ENCODE measurements around the gene PFKFB1.

Gene PFKFB1

DNA sequence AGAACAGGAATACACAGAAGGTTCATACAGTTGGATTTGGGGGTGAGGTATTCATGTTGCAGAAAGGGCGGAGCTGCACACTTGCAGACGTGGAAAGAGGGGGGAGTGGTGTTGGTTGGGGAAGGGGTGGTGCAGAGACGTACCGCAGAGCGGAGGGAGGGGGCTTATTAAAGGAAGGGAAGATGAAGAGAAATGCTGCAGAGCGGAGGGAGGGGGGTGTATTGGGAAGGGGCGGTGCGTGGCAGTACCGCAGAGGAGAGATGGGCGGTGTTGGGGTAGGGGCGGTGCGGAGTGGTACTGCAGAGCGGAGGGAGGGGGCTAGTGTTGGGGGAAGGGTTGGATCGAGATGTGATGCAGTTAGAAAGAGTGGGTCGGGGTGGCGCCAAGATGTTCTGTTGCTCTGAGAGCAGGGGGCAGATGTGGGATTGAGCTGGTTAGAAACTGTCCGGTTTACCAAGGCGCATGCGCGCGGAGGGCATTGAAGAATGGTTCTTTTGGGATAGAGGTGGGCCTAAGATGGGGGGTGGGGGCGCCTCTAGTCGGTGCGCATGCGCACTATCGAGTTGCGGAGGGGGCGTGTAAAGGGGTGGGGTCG lies 72.5 kb downstream of the PFKFB1 start:
- no peak for DNase-seq

DNA sequence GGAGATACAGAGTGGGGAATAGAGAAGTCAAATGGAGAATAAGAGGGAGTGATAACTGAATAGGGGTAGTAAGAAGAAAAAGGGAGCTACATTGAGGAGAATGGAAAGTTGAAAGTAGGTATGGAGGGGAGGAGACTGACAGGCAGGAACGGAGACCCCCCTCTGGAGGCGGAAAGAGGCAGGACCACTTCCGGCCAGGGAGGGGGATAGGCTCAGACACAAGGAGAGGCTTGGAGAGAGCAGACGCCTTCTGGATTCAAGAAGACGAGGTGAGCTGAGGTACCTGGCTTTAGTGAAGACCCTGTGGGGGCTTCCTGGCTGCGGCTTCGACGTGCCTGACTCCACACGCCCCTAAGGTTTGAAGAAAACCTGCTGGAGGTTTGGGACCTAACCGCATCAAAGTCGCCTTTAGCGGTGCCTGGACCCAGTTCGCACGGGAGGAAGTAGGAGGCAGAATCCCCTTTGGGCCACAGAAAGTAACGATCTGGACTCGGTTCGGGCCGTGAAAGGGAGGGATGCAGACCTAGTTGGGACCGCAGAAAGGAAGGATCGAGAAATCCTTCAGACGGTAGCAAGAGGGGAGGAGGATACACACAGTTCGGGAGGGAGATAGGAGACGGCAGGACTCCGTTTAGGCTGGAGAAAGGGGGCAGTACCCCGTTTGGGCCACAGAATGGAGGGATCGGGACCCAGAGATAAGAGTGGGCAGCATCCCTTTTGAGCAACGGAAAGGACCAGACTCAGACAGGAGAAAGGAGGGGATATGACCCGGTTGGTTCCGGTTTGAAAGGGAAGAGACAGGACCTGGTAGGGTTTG lies 73.2 kb downstream of the PFKFB1 start, which contains the start of gene TRO:
TRO (plus strand) TSS at position 215 of the 817 bp plus-strand sequence. CDS start 1,423 bp downstream, outside the sequence.
- DNase-seq = no peak

DNA sequence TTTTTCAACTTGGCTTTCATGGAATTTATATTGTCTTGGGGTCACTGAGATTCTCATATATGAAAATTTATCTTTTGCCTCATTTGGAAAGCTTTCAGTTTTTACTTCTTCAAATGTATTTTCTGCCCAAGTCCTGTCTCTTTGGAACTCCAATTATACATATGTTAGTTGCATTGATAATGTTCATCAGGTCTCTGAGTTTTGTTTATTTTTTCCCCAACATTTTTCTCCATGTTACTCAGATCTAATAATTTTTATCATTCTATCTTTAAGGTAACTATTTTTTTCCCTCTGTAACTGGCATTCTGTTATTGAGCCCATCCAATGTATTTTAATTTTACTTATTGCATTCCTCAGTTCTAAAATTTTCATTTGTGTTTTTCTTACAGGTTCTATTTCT lies 84.0 kb downstream of the PFKFB1 start:
- DNase-seq = no peak

DNA sequence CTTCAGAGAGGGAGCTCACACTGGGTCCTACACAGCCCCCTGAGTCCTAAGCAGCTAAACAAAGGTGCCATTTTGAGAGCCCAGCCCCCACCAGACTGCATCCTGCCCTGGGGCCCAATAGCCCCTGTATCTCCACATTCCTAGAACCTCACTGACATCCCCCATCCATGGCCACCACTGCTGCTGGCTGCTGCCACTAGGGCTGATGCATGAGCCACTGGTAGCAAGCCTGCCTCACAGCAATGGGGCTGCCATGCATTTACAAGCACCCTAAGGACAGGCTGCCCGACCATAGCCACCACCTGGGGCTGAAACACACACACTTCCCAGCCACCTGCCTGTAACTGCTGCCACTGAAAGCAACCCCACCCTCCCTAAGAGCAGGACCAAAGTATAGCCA lies 99.8 kb downstream of the PFKFB1 start:
- DNase-seq = no peak

DNA sequence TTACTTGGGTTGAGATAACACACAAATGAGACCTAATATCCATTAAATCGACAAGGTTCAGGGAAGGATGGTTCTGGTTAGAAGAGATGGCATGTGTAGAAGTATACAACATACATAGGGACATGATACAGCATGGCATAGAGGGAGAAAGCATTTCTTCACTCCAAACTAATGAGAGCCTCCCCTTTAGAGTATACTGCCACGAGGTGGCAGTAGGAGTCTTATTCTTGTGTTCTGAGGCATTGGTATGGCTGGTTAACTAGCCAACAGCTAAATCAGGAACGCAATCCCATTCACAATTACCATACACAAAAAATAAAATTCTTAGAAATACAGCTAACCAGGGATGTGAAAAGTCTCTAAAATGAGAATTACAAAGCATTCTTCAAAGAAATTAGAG lies 102.4 kb downstream of the PFKFB1 start:
- DNase-seq = no peak

DNA sequence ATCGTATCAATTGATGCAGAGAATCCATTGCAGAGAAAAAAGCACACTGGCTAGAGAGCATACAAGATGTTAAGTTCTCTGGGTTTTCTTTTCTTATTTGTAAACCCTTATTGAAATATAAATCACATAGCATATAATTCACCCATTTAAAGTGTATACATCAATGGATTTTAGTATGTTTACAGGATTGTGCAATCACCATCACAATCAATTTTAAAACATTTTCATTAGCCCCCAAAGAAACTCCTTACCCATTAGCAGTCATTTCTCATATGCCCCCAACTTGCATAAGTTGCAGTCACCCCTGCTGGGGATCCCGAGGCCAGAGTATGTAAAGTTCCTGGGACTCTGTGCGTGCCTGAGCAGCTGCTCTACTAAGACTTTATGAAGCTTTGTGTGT lies 108.2 kb downstream of the PFKFB1 start:
- no peak for DNase-seq

All from 8988T (cell line).